ENCODE measurements around the gene DEFB123. TPM values are rescaled to one million over a fixed set of nuclear protein-coding genes. Genes with fewer than 3 reads are reported as not detected.

Gene DEFB123
- total RNA-seq, result not detected in 2 replicates

GRCh38 chr20:31440012-31440659, at the start of gene DEFB123:
TSS of gene DEFB123 (plus strand) at chr20:31440632. CDS start at chr20:31440699, 67 bp downstream.

GRCh38 chr20:31406115-31406514, 34.3 kb upstream of the DEFB123 start, which contains the start of gene DEFB121:
TSS of gene DEFB121 (minus strand) at chr20:31406215. CDS start at chr20:31406152, 63 bp downstream.

GRCh38 chr20:31474758-31475427, 34.5 kb downstream of the DEFB123 start, which contains the start of the genes DEFB124 and REM1:
TSS of gene DEFB124 (minus strand) at chr20:31475127. CDS start at chr20:31473013, 2,114 bp downstream.
TSS of gene REM1 (plus strand) at chr20:31475288. CDS start at chr20:31476446, 1,158 bp downstream.

Other genes with a start within 250 kb of the DEFB123 start
- gene DEFB115, start 183.0 kb upstream of the DEFB123 start, total RNA-seq, result not detected in 2 replicates
- gene DEFB116, start 132.0 kb upstream of the DEFB123 start, total RNA-seq, result not detected in 2 replicates
- not detected in 2 replicates for gene DEFB118, start 72.0 kb upstream of the DEFB123 start, total RNA-seq
- gene DEFB119, start 50.0 kb upstream of the DEFB123 start, total RNA-seq, result not detected in 2 replicates
- gene DEFB121, start 34.4 kb upstream of the DEFB123 start, total RNA-seq, result not detected in 2 replicates
- not detected in 2 replicates for gene DEFB124, start 34.5 kb downstream of the DEFB123 start, total RNA-seq
- 0.44 and 1.2 TPM in 2 replicates for gene REM1, start 34.7 kb downstream of the DEFB123 start, total RNA-seq
- 126 and 143 TPM in 2 replicates for gene HM13, start 73.8 kb downstream of the DEFB123 start, total RNA-seq
- 277 and 305 TPM in 2 replicates for gene ID1, start 164.7 kb downstream of the DEFB123 start, total RNA-seq
- not detected in 2 replicates for gene COX4I2, start 197.3 kb downstream of the DEFB123 start, total RNA-seq

Measured in cardiac ventricle fibroblast (primary cell).